GM18508 (cell line): ENCODE measurements around the gene RRM1.

Experiments used
- ATAC-seq: cut with Tn5 transposase; IDR thresholded peaks from one replicate; pipeline ENCODE4 v1.9.1; 2021; ENCODE audit warnings: moderate number of reproducible peaks; ENCODE audit not compliant: insufficient read depth, unreplicated experiment

The RRM1 gene

DNA sequence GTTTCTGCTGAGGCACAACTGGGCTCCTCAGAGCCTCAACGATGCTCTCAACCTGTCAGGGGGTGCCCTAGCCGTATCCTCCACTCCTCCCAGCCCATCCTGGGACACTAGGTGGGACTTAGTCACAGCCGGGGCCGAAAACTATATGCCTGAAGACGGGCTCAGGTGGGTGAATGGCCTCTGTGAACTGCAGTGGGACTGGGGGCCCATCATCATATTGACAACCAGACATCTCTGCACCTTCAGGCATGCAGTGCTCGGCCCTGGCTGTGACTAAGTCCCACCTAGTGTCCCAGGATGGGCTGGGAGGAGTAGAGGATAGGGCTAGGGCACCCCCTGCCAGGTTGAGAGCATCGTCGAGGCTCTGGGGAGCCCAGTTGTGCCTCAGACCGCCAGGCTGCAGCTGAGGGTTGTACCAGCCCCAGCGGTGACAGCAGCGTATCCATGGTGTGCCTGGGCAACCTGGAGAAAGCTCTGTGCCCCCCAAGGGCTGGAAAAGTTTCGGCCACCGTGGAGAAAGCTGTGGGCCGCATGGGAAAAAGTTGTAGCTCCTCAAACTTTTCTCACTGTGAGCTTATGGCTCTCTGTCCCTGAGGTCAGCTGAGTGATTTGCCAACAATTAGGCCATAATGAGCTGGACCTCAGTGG lies 88.9 kb downstream of the RRM1 start:
- no peak for ATAC-seq

DNA sequence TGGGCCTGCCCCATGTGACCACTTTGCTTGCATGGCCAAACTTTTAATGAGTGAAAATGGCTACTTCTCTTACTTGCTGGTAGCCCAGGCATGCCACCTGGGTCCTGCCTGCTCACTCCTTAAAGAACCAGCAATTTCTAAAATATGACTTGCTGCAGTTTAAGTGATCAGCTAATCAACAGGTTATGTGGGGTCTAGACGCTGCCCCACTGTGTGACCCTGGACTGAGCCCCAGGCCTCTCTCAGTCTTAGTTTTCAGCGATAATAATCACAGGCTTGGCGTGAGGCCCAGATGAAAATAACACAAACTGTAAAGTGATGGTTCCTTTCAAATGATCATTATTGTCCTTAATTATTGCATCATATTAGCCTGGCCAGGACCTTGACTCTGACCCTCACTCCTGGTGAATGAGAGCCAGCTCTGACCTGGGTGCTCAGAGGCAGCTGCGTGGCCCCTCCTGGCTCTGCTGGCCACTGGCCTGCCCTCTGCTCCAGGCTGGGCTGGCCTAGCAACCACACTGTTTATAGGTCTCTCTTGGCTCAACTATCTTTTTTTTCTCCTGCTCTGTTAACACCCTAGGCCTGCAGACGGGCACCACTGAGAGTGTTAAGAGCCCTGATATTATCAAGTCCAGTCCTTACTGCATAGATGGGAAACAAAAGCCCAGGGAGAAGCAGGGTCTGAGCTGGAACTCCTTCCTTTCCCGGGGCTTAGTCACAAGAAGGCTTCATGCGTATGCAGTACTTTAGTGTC lies 89.7 kb downstream of the RRM1 start:
- no peak for ATAC-seq

DNA sequence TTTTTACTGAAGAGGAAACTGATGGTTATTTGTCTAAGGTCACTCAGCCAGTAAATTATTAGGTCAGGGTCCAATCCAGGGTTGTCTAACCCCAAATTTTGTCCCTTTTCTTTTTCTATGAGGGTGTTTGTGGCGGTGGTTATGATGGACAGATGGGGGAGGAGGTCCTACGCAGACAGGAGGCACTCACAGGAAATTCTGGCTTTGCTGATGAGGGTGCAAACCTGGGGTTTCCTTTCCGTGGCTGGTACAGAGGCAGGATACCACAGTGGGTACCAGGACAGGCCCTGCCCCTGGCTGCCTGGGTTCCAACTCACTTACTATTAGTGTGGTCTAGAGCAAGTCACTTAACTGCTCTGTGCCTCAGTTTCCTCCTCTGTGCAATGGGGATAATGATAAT lies 91.0 kb downstream of the RRM1 start:
- no peak for ATAC-seq

GRCh38 chr11:4186464-4187054 lies 92.0 kb downstream of the RRM1 start:
- ATAC-seq: no peak

GRCh38 chr11:4187055-4187988 lies 92.7 kb downstream of the RRM1 start:
- ATAC-seq: peak; percentile 64
